Psoas muscle (tissue), 8 donors: ENCODE data around the gene ICOS. TPM values are rescaled to one million over a fixed set of nuclear protein-coding genes. Genes with fewer than 3 reads are reported as not detected.

ENCODE experiments used
- ATAC-seq, 4 donors: fragments of 200-7000 bp; cut with Tn5 transposase; one replicate each; pipeline ENCODE4 v1.9.1; 2020; ENCODE audit warnings: moderate library complexity in 3 of 4, mild to moderate bottlenecking in 2 of 4
- DNase-seq, 2 donors: peaks; one replicate each; pipeline ENCODE4 v3.0.0-alpha.2; 2020
- H3K27ac ChIP-seq: fragments of 200-600 bp; one replicate; pipeline ENCODE4 v1.8.0; 2022
- H3K27me3 ChIP-seq, 3 donors: fragments of 200-600 bp in 1 of 3; one replicate each; pipeline versions ENCODE4 v1.6.1 to v1.8.0; 2013 to 2022; ENCODE audit warnings: low read length in 2 of 3, mild to moderate bottlenecking in 2 of 3, moderate library complexity in 1 of 3; ENCODE audit not compliant: insufficient read depth in 3 of 3
- H3K36me3 ChIP-seq, 2 donors: fragments of 200-600 bp in 1 of 2; one replicate each; pipeline versions ENCODE4 v1.6.1 to v1.8.0; 2013 to 2022; ENCODE audit warnings: low read depth in 1 of 2, mild to moderate bottlenecking in 1 of 2, moderate library complexity in 1 of 2; ENCODE audit not compliant: insufficient read depth in 1 of 2
- H3K4me1 ChIP-seq: fragments of 200-600 bp; one replicate; pipeline ENCODE4 v1.8.0; 2022
- H3K4me3 ChIP-seq: fragments of 200-600 bp; one replicate; pipeline ENCODE4 v1.8.0; 2022; ENCODE audit warnings: mild to moderate bottlenecking
- H3K9me3 ChIP-seq: fragments of 200-600 bp; one replicate; pipeline ENCODE4 v1.8.0; 2022
- CTCF ChIP-seq: fragments of 200-600 bp; IDR thresholded peaks from one replicate; pipeline ENCODE4 v1.8.0; 2022; ENCODE audit warnings: antibody characterized with exemption
- WGBS, 3 donors: extraction: QIAGEN DNeasy Blood & Tissue Kit; methylation state at CpG; one replicate each; pipeline versions ENCODE4 v1.1.6 to v1.1.7; 2013; 5-methylcytosine and 5-hydroxymethylcytosine counted together
- intact Hi-C, 2 donors: fragments of 100-400 bp; cut with DNase I; formaldehyde crosslinking; loops; one replicate each; pipeline versions ENCODE4 v1.11.0 to v1.14.2; 2022
- polyA plus RNA-seq, 3 donors: library from polyadenylated mRNA; stranded (reverse); fragments of 200-250 nt; gene quantifications; one replicate each; pipeline ENCODE4 v1.2.3, GENCODE V29; 2013
- total RNA-seq, 4 donors: library from RNA; stranded (reverse); fragmentation: NEBNext Ultra II Directional in 2 of 4; extraction: Animal tissue kit (Norgen Biotek cat#: 25700) in 2 of 4; gene quantifications; one replicate each; pipeline versions ENCODE4 v1.2.1 to v1.2.4, GENCODE V29; 2021 to 2023
- donor health status: healthy with polysubstance abuse.
- donor health status: DM: no; HTN: no; CAD: no; lungs with moderate emphysema.
- donor health status: Bipolar disorder and iron deficiency.
- donor health status: healthy.
- donor health status: DM: yes; HTN: yes; CAD: no.
- donor health status: DM: no; HTN: no; CAD: no.
- donor health status: DM: no; HTN: no; CAD: no.
- donor health status: DM: yes; HTN: yes; CAD: no.

The ICOS gene
- total and polyA plus RNA-seq, 7 donors = 0.03 TPM; not detected in 6

- DNase-seq (no peak), ATAC-seq (no peak)
- H3K4me3 ChIP-seq = no peak overlapping the region
- no peaks in the 10 kb centered on the region for H3K36me3 ChIP-seq
- H3K27ac ChIP-seq = no peak overlapping the region
- H3K27me3 ChIP-seq = no peaks in the 10 kb centered on the region
- WGBS, 3 donors = 74 to 82% (median 79%) methylated on average over 8 of the region's 8 CpGs
- intact Hi-C loops = loop anchor here (5.0 kb wide), 2 partner anchors 97 to 432 kb away; no protein-coding TSS in a partner anchor
- H3K9me3 ChIP-seq = no peaks in the 10 kb centered on the region
- TF ChIP-seq CTCF = no peak
- H3K4me1 ChIP-seq = peaks cover 2% of the 10 kb centered on the region
These were observed 22.6 kb upstream of the ICOS start for GRCh38 chr2:203913947-203914346.

- intact Hi-C loops = loop anchor here (5.0 kb wide), 2 partner anchors 97 to 432 kb away; no protein-coding TSS in a partner anchor
- no peak for ATAC-seq
These were observed 21.9 kb upstream of the ICOS start for GRCh38 chr2:203914546-203915182.

GRCh38 chr2:203915256-203915655 is 21.3 kb upstream of the ICOS start:
- 55 to 72% (median 58%) methylated on average over 7 of the region's 7 CpGs for WGBS, 3 donors
- intact Hi-C loops = no loop called here

More at GRCh38 chr2:203914546-203915182, 21.9 kb upstream of the ICOS start:
- no peak for DNase-seq
- Histone ChIP-seq H3K4me3 (no peak overlapping the region), H3K27me3 (no peaks in the 10 kb centered on the region), H3K9me3 (no peaks in the 10 kb centered on the region), H3K27ac (no peak overlapping the region), H3K36me3 (no peaks in the 10 kb centered on the region), H3K4me1 (no peaks in the 10 kb centered on the region)
- no peak for TF ChIP-seq CTCF
- 37 to 56% (median 47%) methylated on average over 8 of the region's 8 CpGs for WGBS, 3 donors

GRCh38 chr2:203916756-203917155 is 19.8 kb upstream of the ICOS start:
- Histone ChIP-seq H3K9me3 (no peaks in the 10 kb centered on the region), H3K36me3 (no peaks in the 10 kb centered on the region), H3K27me3 (no peaks in the 10 kb centered on the region), H3K4me1 (no peaks in the 10 kb centered on the region), H3K27ac (no peak overlapping the region), H3K4me3 (no peak overlapping the region)
- no peak for TF ChIP-seq CTCF
- no peak for DNase-seq
- ATAC-seq = no peak
- intact Hi-C loops = no loop called here

More at GRCh38 chr2:203915256-203915655, 21.3 kb upstream of the ICOS start:
- no peak overlapping the region for H3K27ac ChIP-seq
- DNase-seq (no peak), ATAC-seq (no peak)
- H3K4me1 ChIP-seq = no peaks in the 10 kb centered on the region
- no peak overlapping the region for H3K4me3 ChIP-seq
- no peaks in the 10 kb centered on the region for H3K27me3 ChIP-seq
- H3K36me3 ChIP-seq = no peaks in the 10 kb centered on the region
- H3K9me3 ChIP-seq = no peaks in the 10 kb centered on the region
- TF ChIP-seq CTCF = no peak

- H3K27me3 ChIP-seq = no peaks in the 10 kb centered on the region
- 50 to 54% (median 52%) methylated on average over 7 of the region's 7 CpGs for WGBS, 3 donors
These were observed 18.3 kb upstream of the ICOS start for GRCh38 chr2:203918264-203918663.

More at GRCh38 chr2:203918264-203918663, 18.3 kb upstream of the ICOS start:
- no peaks in the 10 kb centered on the region for H3K4me1 ChIP-seq
- TF ChIP-seq CTCF = no peak
- H3K27ac ChIP-seq = no peak overlapping the region
- ATAC-seq (no peak), DNase-seq (no peak)
- intact Hi-C loops = no loop called here
- H3K9me3 ChIP-seq = no peaks in the 10 kb centered on the region
- H3K4me3 ChIP-seq = no peak overlapping the region
- no peaks in the 10 kb centered on the region for H3K36me3 ChIP-seq
